HG03575 (cell line): Measurements from ENCODE around the gene UBE2A.
A peak's percentile ranks its signal among the peaks of the same experiment; 100 is the strongest.

Source experiments
- ATAC-seq: cut with Tn5 transposase; IDR thresholded peaks from one replicate; pipeline ENCODE4 v1.9.1; 2021; ENCODE audit not compliant: unreplicated experiment, insufficient number of reproducible peaks, low FRiP score; ENCODE audit errors: extremely low read depth

The UBE2A gene

DNA sequence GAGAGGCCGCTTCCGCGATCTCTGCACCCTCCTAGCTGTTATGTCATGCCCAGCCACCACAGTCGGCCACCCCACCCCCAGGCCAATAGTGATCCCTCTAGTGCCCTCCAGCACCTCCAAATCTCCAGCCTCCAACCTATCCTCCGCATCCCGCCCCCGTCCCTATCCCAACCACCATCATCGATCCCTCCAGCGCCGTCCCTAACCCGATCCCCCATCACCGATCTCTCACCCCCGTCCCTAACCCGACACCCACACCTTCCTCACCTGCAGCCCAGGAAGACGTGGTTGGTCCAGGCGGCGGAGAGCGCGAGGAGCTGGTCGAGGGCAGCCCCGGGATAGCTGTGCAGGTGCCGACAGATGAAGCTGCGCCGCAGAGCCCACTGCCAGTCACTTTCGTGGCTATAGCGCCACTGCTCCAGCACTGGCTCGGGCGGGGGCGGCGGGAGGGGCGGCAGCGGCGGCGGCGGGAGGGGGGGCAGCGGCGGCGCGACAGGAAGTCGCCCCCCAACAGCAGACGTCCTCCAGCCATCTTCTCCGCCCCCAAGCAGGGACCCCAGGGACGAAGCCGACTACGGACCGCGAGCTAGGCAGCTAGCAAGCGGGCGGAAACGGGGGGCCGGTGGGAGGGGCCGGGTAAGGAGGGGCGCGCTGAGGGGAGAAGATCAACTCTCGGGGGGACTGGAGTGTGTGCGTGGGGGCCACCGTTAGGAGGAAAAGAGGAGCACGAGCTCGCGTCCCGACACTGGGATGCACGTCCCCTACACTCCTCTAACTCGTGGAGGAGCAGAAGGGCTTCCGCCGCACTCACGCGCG, 31.3 kb downstream of the UBE2A start:
- no peak for ATAC-seq

DNA sequence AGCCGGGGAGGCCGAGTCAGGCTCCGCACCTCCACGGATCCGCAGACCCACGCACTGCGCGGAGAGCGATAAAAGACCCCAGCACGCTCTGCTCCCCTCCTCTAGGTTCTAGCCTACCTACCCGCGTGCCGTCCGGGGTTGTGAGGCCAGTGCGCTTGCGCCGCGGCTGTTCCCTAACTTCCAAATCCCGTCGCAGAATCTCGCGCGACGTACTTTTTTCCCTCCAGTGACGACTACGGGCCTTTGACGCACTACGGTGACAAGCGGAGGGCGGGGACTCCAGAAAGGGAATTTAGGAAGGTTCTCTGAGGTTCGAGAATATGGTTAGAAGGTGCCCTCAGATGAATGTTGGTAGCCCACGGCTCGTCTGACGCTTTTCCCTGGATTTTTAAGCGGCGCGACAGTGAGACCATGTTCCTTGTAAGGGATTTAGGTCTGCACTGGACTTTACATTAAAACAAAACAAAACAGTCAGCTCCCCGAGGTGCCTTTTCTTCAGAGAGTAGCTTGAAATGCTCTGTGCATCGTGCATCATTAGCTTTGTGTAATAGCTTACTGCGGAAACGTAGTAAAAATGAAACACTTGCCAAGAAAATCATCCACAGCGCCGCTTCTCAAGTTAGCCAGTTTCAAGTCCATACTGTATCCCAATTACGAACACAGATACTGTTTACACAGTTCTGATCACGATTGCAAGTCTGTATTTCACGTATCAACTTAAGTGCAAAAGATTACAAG, 32.1 kb downstream of the UBE2A start, which contains the start of gene NKRF:
TSS of gene NKRF (minus strand) at position 145 of the 738 bp plus-strand sequence.
- ATAC-seq: peak; percentile 45

DNA sequence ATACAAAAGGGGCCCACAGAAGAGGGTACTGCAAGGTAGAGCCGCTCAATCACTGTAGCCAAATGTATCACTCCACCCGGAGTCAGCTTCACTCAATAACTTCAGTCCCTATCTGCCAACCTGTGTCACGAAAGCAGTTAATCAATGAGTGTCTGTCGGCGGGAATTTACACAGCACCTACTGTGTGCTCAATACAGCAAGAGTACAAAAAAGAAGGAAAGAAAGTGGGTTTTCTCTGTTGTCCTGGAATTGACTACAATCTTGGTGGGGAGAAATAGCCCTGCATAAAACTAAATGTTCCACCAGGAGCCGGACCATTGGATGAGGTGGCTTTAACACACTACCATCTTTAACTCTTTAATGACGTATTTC, 32.6 kb downstream of the UBE2A start:
- ATAC-seq: no peak

DNA sequence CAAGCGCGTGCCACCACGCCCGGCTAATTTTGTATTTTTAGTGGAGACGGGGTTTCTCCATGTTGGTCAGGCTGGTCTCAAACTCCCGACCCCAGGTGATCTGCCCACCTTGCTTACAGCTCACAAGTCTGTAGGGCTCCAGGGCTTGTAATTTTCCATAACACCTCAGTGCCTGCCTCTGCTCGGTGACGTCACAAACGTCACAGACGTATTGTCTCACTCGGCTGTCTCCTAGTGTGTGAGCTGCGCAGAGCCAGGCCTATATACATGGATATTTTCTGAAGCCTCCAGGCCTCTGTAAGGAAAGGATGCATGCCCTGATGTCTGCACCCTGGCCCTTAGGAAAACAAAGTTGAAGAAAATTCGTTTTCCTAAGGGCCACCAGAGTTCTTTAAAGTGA, 40.4 kb downstream of the UBE2A start:
- no peak for ATAC-seq

DNA sequence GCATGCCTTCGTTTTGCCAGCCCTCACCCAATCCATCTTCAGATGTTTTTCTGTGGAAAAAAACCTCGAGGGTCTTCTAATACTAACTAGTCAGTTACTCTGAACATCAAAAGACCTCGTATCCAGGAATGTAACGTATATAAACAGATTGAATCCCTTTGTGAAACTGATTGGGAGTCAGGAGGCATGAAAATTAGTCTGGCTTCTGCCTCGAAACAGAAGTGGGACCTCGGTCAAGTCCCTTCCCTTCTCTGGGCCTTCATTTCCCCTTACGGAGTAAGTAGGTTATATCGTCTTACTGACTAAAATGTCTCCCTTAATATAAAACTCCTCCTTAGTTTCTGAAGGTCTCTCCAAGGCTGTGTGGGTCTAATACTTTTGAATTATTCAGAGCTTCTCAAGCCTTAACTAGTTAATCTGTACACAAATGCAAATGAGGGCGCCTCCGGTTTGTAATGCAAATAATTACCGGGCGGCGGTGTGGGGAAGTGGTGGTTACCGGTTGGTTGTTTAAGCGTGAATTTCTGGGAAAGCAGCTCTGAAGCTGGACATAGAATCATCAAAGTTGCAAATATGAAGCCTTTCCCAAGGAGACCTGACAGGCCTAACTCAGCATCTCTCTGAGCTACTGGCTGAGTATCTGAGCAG, 43.3 kb downstream of the UBE2A start:
- ATAC-seq: no peak

DNA sequence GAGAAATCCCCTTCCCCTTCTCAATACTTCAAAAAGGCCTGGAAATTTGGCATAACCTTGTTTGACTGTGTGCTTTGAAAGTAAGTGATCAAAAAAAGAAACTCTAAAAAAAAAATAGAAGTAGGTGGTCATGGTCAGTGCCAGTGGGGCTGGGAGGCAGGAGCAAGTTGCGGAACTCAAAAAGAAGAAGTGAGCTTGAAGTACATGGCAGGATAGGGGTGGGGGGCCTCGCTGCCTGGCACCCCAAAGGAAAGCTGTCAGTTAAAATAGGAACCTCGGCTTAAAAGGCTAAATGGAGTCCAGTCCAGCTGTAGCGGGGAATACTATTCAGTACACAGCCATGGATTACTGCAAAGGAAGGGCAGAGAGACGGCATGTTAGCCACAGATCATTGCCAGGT, 44.1 kb downstream of the UBE2A start:
- no peak for ATAC-seq

DNA sequence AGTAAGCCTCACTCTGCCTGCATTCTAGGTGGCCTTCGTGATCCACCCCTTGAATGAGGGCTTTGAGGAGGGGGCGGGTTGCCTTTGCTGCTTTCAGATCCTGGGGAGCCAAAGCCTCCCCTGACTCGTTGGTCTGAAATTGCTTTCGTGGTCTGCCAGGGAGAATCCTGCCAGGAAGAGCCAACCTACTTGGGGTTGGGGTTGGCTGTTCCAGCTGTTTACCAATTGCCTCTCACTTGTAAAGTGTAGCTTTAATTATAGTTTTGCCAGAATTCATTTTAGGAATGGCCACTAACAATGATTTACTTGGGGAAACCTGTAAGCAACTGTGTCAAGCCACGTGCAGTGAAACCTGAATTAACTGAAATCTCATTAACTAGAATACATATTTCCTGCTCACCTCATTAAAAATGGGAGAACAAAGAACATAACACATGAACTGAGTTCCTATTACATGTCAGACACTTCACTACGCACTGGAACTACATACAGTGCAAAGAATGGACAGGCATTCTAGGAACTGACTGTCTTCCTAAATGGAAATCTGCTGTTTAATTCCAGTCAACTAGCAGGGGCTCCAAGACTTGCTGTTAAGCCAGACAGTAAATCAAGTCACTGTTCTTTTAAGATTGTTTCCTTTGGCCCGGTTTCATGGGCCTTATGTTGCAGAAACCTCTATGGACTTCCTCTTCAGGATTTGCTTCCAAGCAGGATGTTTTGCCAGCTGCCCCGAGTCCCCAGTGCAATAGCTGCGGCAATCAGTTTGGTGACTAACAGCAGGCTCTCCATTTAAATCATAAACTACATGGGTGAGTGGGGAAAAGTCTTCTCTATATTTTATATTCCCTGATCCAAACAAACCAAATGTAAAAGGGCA, 48.2 kb downstream of the UBE2A start:
- no peak for ATAC-seq

DNA sequence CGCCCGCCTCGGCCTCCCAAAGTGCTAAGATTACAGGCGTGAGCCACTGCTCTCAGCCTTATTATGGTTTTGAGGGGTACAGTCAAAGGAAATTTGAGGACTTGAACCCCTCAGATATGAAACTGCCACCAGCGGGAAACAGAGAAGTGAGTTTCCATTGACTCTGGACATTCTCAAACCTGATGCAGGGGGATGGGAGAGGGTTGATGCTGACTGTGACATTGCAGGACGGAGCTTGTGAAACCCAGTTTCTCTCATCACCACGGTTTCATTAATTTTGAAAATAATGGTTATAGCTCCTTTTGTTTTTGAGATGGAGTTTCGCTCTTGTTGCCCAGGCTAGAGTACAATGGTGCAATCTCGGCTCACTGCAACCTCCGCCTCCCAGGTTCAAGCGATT, 50.1 kb downstream of the UBE2A start:
- no peak for ATAC-seq

DNA sequence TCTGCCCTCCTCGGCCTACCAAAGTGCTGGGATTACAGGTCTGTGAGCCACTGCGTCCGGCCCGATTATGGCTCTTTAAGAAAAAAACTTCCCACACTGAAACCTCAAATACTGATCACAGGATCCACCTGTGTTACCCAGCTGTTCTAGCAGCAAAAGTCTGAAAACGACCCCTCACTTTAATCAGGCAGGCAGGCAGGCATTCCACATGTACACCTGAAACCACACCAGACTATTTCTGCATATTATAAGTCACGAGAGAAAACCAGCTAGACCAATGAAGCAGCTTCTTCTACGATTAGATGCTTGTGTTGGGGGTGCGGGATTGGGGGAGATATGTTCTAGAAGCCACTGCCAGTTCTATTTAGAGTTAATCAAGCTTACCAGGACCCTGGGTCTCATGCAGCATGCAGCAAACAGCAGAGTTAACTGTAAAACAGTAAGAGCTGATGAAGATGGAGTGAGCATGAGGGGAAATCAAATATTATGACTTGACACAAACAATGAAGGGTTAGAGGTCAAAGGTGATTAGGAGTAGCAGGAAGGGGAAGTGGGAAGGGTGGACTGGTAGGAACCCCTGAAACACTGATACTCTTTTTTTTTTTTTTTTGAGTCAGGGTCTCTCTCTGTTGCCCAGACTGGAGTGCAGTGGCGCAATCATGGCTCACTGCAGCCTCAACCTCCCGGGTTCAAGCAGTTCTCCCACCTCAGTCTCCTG, 50.7 kb downstream of the UBE2A start:
- ATAC-seq: no peak

DNA sequence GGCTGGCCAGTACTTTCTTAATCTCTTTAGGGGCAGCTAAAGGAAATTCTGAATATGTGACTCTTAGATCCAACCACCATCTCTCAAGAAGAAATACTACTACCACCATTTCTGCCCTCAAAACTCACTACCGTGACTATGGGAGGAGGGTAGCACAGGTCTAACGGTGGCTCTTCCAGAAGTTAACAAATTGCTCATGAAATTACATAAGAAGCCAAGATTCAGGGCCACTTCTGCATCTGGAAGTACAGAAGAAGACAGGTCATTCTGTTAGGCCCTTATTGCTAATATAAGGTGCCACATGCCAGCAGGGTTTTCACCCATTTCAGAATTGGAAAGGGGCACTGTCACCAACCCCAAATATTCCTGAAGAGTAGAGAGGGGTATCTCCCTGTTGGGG, 51.5 kb downstream of the UBE2A start:
- no peak for ATAC-seq
